ENCODE results near the gene UNC45A.
"Not testable (repeated sequence)": the region's sequence is repeated elsewhere in the genome, so short reads cannot be mapped to it uniquely, and the experiment has no call there.

Gene UNC45A

GRCh38 chr15:90918034-90918788 lies 16.9 kb upstream of the UNC45A start:
- no peak for DNase-seq

- no peak for DNase-seq
Measured at GRCh38 chr15:90918835-90919234, 16.2 kb upstream of the UNC45A start.

GRCh38 chr15:90921887-90922286 lies 13.2 kb upstream of the UNC45A start:
- DNase-seq = no peak

GRCh38 chr15:90922712-90923322 lies 12.3 kb upstream of the UNC45A start:
- not testable (repeated sequence) for DNase-seq

GRCh38 chr15:90924375-90924774 lies 10.7 kb upstream of the UNC45A start:
- no peak for DNase-seq

- DNase-seq = not testable (repeated sequence)
Measured at GRCh38 chr15:90926766-90927165, 8.3 kb upstream of the UNC45A start.

GRCh38 chr15:90928106-90928505 lies 7.0 kb upstream of the UNC45A start:
- not testable (repeated sequence) for DNase-seq

- no peak for DNase-seq
Measured at GRCh38 chr15:90929246-90930019, 5.7 kb upstream of the UNC45A start.

- no peak for DNase-seq
Measured at GRCh38 chr15:90930861-90931574, 4.1 kb upstream of the UNC45A start.

- DNase-seq = no peak
Measured at GRCh38 chr15:90931575-90931827, 3.6 kb upstream of the UNC45A start.

- DNase-seq = no peak
Measured at GRCh38 chr15:90931828-90932659, 3.0 kb upstream of the UNC45A start, which contains the start of gene HDDC3. Gene HDDC3 (minus strand): TSS chr15:90932549. CDS start chr15:90932540, 9 bp downstream.

GRCh38 chr15:90932660-90932991 lies 2.5 kb upstream of the UNC45A start:
- no peak for DNase-seq

GRCh38 chr15:90933301-90933700 lies 1.8 kb upstream of the UNC45A start:
- DNase-seq = no peak

- DNase-seq = no peak
Measured at GRCh38 chr15:90934256-90934948, 683 bp upstream of the UNC45A start.

- no peak for DNase-seq
Measured at GRCh38 chr15:90936823-90937222, 1.7 kb downstream of the UNC45A start.

GRCh38 chr15:90938261-90938660 lies 3.2 kb downstream of the UNC45A start:
- no peak for DNase-seq

- no peak for DNase-seq
Measured at GRCh38 chr15:90939756-90940155, 4.7 kb downstream of the UNC45A start.

- no peak for DNase-seq
Measured at GRCh38 chr15:90941038-90941437, 6.0 kb downstream of the UNC45A start.

GRCh38 chr15:90942354-90943120 lies 7.5 kb downstream of the UNC45A start:
- no peak for DNase-seq

GRCh38 chr15:90945091-90945490 lies 10.0 kb downstream of the UNC45A start:
- no peak for DNase-seq

- DNase-seq = no peak
Measured at GRCh38 chr15:90946538-90946937, 11.5 kb downstream of the UNC45A start.

All from cortex of kidney (tissue), 1 donor.